HEK293T (cell line): Measurements from ENCODE around the gene PELI2.

Experiments used
- CTCF ChIA-PET: fragments of 350-600 bp; formaldehyde crosslinking; extraction: SDS; loops from one replicate; lab custom pipeline; 2021; ENCODE audit warnings: antibody characterized with exemption, inconsistent platforms; lab: Yijun Ruan, JAX
- POLR2A ChIA-PET: fragments of 350-600 bp; formaldehyde crosslinking; extraction: SDS; loops from one replicate; lab custom pipeline; 2020; ENCODE audit warnings: antibody characterized with exemption, inconsistent platforms; lab: Yijun Ruan, JAX
- DNase-seq: peaks from one replicate; pipeline ENCODE4 v3.0.0; 2012; ENCODE audit warnings: mixed read lengths; ENCODE audit errors: extremely low spot score
- ARNT ChIP-seq: fragments of 450-650 bp; IDR thresholded peaks from 2 replicates; pipeline ENCODE4 v1.6.1; 2017; ENCODE audit warnings: mild to moderate bottlenecking
- BHLHE40 ChIP-seq: fragments of 450-650 bp; IDR thresholded peaks from 2 replicates; pipeline ENCODE4 v1.6.1; 2016; ENCODE audit warnings: mild to moderate bottlenecking, moderate library complexity, borderline replicate concordance
- CTBP1 ChIP-seq: fragments of 450-650 bp; IDR thresholded peaks from 2 replicates; pipeline ENCODE4 v1.6.1; 2016; ENCODE audit warnings: borderline replicate concordance
- ELF4 ChIP-seq: fragments of 450-650 bp; IDR thresholded peaks from 2 replicates; pipeline ENCODE4 v1.6.1; 2017; ENCODE audit warnings: antibody characterized with exemption
- FOXA1 ChIP-seq: fragments of 450-650 bp; IDR thresholded peaks from 2 replicates; pipeline ENCODE4 v1.6.1; 2016; ENCODE audit warnings: mild to moderate bottlenecking
- FOXK2 ChIP-seq: fragments of 450-650 bp; IDR thresholded peaks from 2 replicates; pipeline ENCODE4 v1.6.1; 2016; ENCODE audit warnings: mild to moderate bottlenecking
- FOXM1 ChIP-seq: fragments of 450-650 bp; IDR thresholded peaks from 2 replicates; pipeline ENCODE4 v1.6.1; 2017; ENCODE audit warnings: mild to moderate bottlenecking, borderline replicate concordance
- HDGF ChIP-seq: fragments of 450-650 bp; IDR thresholded peaks from 2 replicates; pipeline ENCODE4 v1.6.1; 2017; ENCODE audit warnings: antibody characterized with exemption, borderline replicate concordance
- L3MBTL2 ChIP-seq: fragments of 450-650 bp; conservative IDR thresholded peaks from 2 replicates; pipeline ENCODE4 v1.6.1; 2016; ENCODE audit warnings: mild to moderate bottlenecking
- LEF1 ChIP-seq: fragments of 450-650 bp; IDR thresholded peaks from 2 replicates; pipeline ENCODE4 v1.6.1; 2017; ENCODE audit warnings: mild to moderate bottlenecking, borderline replicate concordance
- NFRKB ChIP-seq: fragments of 450-650 bp; IDR thresholded peaks from 2 replicates; pipeline ENCODE4 v1.6.1; 2016; ENCODE audit warnings: mild to moderate bottlenecking, moderate library complexity
- SP1 ChIP-seq: fragments of 450-650 bp; IDR thresholded peaks from 2 replicates; pipeline ENCODE4 v1.6.1; 2017
- SUZ12 ChIP-seq: fragments of 450-650 bp; IDR thresholded peaks from 2 replicates; pipeline ENCODE4 v1.6.1; 2016; ENCODE audit warnings: mild to moderate bottlenecking
- TARDBP ChIP-seq: fragments of 450-650 bp; IDR thresholded peaks from 2 replicates; pipeline ENCODE4 v1.6.1; 2016
- ZNF384 ChIP-seq: fragments of 450-650 bp; IDR thresholded peaks from 2 replicates; pipeline ENCODE4 v1.6.1; 2016
- TF ChIP-seq, protein P1 (sequence below): fragments of 450-650 bp; IDR thresholded peaks from 2 replicates; pipeline ENCODE4 v1.6.1; 2016

The PELI2 gene

GRCh38 chr14:56247495-56248200 lies 129.4 kb downstream of the PELI2 start:
- CTCF ChIA-PET = no interaction called here
- TF ChIP-seq FOXM1 = no peak
- no peak for TF ChIP-seq HDGF
- no peak for TF ChIP-seq LEF1
- no peak for TF ChIP-seq BHLHE40
- TF ChIP-seq ZNF384 = no peak
- TF ChIP-seq L3MBTL2 = no peak
- TF ChIP-seq SP1 = no peak
- TF ChIP-seq, protein P1, sequence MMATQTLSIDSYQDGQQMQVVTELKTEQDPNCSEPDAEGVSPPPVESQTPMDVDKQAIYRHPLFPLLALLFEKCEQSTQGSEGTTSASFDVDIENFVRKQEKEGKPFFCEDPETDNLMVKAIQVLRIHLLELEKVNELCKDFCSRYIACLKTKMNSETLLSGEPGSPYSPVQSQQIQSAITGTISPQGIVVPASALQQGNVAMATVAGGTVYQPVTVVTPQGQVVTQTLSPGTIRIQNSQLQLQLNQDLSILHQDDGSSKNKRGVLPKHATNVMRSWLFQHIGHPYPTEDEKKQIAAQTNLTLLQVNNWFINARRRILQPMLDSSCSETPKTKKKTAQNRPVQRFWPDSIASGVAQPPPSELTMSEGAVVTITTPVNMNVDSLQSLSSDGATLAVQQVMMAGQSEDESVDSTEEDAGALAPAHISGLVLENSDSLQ = no peak
- no peak for TF ChIP-seq FOXA1
- TF ChIP-seq SUZ12 = no peak
- TF ChIP-seq TARDBP = no peak
- TF ChIP-seq NFRKB = no peak
- no peak for TF ChIP-seq CTBP1
- no peak for TF ChIP-seq ELF4
- no peak for TF ChIP-seq FOXK2
- TF ChIP-seq ARNT = no peak
- POLR2A ChIA-PET = no interaction called here
- DNase-seq = no peak

DNA sequence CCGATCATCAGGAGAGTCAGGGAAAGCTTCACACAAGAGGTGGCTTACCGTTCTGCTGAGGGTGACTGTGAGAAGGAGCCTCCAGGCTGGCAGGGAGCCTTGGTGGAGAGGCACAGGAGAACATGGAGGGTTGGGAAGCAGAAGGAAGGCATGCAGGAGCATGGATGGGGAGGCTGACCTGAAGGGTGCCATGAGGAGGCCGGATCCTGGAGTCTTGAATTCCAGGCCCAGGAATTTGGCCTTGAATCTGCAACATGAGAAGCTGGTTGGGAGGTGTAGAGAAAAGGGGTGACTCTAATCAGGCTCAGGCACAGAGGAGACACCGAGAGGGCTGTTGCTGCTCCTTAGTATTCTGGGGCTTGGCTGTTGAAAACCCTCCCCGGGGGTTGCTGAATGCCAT lies 130.2 kb downstream of the PELI2 start:
- POLR2A ChIA-PET = no interaction called here
- no peak for TF ChIP-seq NFRKB
- no peak for TF ChIP-seq FOXA1
- TF ChIP-seq ELF4 = no peak
- no peak for TF ChIP-seq CTBP1
- no peak for TF ChIP-seq ARNT
- no peak for TF ChIP-seq L3MBTL2
- no peak for TF ChIP-seq FOXK2
- TF ChIP-seq, protein P1 = no peak
- TF ChIP-seq ZNF384 = no peak
- TF ChIP-seq TARDBP = no peak
- no peak for TF ChIP-seq LEF1
- TF ChIP-seq SUZ12 = no peak
- TF ChIP-seq SP1 = no peak
- no peak for TF ChIP-seq HDGF
- TF ChIP-seq BHLHE40 = no peak
- TF ChIP-seq FOXM1 = no peak
- no peak for DNase-seq
- CTCF ChIA-PET = no interaction called here

DNA sequence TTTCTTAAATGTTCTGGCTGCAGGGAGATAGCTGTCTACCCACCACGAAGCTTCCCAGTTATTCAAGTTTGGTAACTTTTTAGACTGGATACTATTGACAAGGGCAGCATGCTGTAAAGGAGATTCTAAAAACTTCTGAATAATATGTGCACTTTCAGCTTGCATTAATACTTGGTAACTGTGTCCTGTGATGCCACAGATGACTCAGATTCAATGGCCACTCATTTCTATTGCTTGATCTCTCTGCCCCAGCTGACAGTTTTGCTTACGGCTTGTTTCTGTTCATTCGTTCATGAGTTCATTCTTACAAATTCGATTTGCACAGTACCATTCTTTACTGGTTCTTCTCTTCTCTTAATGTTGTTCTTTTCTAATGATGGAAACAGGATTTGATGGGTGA lies 142.8 kb downstream of the PELI2 start:
- DNase-seq = no peak
- ChIA-PET POLR2A (no interaction called here), CTCF (no interaction called here)
- TF ChIP-seq ZNF384 (no peak), SUZ12 (no peak), FOXA1 (no peak)
- TF ChIP-seq, protein P1 = no peak

DNA sequence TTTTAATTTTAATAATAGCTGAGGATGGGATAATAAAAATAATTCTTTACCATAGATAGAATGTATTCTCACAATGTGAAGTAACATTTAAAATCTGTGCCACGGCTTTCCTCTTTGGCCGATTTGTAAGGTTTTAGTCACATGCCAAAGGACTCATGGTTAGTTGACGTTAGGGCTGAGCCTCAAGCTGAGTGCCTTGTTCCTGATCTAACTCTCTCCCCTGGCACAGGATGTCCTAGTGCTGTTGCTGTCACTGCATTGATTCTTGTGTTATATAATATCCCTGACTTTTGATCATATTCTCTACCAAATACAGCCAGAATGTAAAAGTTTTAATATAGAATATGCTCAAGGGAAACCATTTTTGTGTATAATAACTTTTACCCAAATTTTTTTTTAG lies 144.3 kb downstream of the PELI2 start:
- no peak for TF ChIP-seq CTBP1
- no peak for TF ChIP-seq ELF4
- TF ChIP-seq HDGF = no peak
- TF ChIP-seq FOXA1 = no peak
- no peak for TF ChIP-seq FOXK2
- TF ChIP-seq, protein P1 = no peak
- TF ChIP-seq BHLHE40 = no peak
- TF ChIP-seq SP1 = no peak
- TF ChIP-seq NFRKB = no peak
- no peak for TF ChIP-seq L3MBTL2
- TF ChIP-seq FOXM1 = no peak
- no peak for TF ChIP-seq SUZ12
- ChIA-PET POLR2A (no interaction called here), CTCF (no interaction called here)
- DNase-seq = no peak

- DNase-seq = no peak
- CTCF ChIA-PET = no interaction called here
- TF ChIP-seq ARNT = no peak
- no peak for TF ChIP-seq HDGF
- no peak for TF ChIP-seq NFRKB
- TF ChIP-seq FOXM1 = no peak
- no peak for TF ChIP-seq FOXK2
- TF ChIP-seq LEF1 = no peak
- TF ChIP-seq, protein P1 = no peak
- TF ChIP-seq TARDBP = no peak
- TF ChIP-seq ELF4 = no peak
- TF ChIP-seq CTBP1 = no peak
- POLR2A ChIA-PET = no interaction called here
These were observed 149.8 kb downstream of the PELI2 start for GRCh38 chr14:56268039-56268438.
